Measurements from ENCODE around the gene DNALI1.

DNALI1 gene

DNA sequence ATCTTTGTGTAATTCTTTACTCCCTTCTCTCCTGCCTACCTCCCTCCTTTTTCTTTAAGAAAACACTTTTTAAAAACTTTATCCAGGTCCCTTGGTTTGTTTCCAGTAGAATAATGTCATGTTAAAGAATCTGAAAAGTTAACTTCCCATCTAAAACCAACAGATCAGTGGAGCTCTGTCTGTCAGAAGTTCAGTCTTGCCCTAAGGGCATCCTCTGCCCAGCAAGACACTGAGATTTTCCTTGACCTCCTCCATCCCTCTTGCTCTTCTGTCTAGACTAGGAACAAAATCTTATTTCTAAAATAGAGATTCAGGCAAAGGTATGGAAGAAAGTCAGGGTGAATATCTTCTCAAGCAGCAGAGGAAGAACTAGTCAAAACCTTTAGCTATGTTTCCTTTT, 44.7 kb downstream of the DNALI1 start:
- no peak for DNase-seq (ENCODE audit: low spot score)

DNA sequence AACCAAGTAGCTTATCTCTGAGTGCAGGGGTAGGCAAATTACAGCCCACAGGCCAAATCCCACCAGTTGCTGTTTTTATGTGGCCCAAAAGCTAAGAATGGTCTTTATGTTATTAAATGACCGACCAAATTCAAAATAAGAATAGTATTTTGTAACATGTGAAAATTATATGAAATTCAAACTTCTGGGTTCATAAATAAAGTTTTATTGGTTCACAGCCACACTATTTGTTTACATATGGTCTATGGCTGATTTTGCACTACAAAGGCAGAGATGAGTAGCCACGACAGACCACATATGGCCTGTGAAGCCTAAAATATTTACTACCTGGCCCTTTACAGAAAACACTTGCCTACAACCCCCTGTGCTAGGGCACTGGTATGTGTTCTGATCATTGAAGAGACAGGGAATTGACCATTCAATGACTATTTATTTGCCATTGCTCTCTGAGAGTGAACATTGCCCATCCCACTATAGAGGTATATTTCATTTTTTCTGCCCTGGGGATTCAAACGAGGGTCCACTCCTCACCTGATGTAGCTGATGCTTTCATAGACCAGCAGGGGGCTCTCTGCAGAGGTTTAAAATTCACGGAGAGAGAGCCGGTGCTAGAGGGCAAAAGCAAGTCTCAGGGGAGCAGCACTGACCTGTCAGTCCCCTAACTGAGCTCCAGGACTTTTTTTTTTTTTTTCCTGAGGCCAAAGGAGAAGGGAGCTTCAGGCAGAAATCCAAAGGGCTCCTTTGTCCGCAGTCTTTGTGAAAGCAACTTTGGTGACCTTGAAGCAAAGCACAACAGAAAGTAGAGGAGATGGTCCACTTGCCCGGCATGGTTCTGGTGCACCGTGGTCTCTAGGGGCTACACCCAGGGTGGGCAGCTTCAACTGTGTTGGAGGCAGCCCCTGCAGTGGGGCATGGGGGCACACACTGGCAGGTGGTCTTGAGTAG, 46.3 kb downstream of the DNALI1 start:
- peak; percentile 77 for DNase-seq (ENCODE audit: low spot score)

DNA sequence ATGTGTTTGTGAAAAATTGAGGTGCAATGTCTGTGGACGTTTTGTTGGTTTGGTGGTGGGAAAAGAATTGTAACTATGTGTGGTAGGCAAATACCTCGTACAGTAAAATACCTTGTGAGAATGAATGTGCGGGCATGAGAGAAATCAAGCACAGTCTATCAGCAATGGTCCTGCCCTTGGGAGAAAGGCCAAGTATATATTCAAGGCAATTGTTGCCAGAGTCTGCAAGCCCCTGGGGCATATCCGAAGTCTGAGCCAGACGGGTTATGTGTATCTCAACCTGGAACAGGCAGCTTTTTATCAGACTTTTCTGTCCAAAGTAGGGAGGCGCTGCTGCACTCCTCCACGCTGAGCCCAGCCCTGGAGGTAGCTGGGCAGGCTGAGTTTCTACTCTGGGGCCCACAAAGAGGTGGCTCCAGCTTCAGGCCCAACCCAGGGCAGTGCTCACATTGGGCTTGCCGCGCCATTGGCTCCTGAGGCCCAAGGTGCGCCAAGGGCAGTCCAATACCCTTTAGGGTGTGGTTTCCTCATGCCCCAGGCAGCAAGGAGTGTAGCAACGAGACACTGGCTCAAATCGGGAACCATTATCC, 48.4 kb downstream of the DNALI1 start:
- DNase-seq (ENCODE audit: low spot score) = no peak

DNA sequence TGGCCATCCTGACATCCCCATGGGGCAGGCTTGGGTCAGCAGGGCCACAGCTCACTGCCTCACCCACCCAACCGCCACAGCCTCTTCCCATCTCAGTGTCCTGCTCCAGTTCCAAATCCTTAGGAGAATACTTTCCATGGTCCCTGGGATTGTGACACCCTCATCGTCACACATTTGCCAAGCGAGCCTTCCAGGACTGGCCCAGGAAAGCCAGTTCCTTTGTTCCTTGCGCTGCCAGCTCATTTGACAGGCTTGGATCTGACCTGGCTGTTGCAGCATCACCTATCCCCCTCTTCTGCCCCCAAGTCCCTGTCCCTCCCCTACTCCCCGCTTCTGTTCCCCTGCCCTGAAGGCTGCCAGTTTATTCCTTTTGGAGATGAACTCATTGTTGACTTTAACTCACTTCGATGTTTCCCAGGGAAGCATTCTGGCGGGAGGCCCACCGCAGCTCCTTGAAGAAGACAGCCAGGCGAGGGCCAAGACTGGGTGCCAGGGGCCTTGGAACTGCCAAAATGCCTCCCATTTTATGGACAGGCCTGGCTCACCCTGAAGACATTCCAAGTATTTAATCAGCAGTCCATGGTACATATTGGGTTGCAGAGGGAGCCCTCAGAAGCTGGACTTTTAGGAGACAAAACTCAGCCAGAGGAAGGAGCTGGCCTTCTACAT, 49.2 kb downstream of the DNALI1 start:
- DNase-seq (ENCODE audit: low spot score) = no peak

DNA sequence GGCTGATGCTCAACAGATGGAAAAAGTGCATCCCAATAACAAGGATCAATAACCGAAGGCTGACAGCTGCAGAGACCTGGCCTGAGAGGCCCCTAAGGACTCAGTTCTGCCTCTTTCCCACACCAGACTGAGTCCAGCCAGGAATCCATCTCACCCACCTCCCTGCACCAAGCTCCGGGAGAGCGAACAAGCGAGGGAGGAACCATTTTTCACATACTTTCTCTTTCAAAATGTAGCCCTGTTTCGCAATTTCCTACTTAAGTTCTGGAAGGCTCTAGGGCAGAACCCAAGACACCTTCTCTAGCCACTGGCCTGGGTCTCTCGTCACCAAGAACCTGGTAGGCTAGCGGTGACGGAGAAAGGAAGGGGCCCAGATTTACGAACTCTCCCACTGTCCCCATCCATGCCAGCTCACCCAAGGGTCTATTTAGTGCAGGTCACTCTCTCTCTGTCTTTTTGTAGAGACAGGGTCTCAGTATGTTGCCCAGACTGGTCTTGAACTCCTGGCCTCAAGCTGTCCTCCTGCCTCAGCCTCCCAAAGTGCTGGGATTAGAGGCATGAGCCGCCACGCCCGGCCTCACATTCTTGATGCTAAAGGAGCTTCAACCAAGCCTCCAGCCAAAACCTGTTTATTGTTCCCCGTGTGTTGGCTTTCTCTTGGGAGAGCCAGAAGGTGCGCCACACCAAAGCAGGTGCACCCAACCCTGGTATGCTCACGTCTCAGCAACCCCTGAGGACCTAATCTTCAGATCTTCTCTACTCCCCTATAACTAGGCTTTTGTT, 49.9 kb downstream of the DNALI1 start:
- no peak for DNase-seq (ENCODE audit: low spot score)

DNA sequence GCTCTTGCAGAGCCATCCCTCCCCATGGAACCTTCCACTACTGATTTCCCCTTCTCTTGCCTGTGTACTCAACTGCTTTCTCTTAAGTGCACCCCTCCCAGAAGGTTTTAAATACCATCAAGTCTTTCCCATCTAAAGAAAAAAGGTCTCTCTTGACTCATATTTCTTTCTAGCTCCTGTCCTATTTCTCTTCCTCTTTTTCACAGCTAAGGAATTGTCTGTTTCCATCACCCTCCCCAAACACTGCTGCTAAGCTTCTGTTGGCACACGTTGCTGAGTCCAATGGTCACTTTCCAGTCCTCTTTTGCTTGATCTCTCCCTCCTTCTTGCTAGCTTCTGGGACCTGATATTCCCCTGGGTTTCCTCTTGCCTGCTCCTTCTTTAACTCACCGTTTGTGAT, 52.3 kb downstream of the DNALI1 start:
- no peak for DNase-seq (ENCODE audit: low spot score)

DNA sequence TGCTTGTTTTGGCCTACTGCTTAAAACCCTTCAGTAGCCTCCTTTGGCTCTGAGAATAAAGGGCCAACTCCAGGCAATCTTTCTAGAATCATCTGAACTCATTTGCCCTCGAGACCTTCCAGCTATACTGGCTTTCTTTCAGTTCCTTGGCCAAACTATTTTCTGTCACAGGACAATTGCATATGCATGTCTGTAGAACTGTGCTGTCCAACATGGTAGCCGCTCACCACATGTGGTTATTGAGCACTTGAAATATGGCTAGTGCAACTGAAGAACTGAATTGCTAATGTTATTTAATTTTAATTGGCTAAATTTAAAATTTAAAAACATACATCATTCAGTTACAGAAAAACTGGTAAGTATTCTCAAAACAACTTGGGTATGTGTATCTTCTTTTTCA, 53.3 kb downstream of the DNALI1 start:
- no peak for DNase-seq (ENCODE audit: low spot score)

DNA sequence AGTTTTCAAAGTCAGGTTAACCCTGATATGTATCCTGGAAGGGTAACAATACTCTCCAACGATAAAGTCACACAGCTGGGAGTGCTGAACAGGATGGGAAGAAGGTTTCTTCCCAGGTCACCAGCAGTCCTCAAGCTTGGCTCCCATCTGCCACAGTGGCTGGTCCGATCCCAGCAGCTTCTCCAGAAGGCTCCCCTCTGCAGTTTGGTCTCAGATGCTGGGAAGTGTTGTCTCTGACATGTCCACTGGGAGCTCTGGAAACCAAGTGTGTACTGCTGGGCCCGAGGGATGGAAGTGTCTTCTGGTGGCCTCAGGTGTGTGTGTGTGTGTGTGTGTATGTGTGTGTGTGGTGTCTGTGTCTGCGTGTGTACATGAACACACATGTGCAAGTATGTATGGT, 55.4 kb downstream of the DNALI1 start:
- DNase-seq (ENCODE audit: low spot score) = no peak

DNA sequence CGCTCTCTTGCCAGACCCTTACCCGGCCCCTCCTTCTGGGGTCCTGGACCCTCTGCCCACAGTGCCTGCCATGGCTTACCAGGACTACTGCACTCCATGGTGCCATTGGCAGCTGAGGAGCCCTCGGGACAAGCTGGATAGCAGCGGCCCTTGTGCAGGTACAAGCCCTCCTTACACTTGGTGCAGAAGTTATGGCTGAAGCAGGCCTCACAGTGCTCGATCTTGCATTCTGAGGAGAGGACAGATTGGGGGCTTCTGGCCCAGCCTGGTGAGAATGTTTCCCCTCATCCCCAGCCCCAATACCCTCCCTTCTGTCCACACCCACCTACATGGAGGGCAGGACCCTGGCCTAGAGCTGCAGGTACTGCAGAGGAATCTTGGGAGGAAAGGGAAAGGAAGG, 57.4 kb downstream of the DNALI1 start:
- DNase-seq (ENCODE audit: low spot score) = no peak

DNA sequence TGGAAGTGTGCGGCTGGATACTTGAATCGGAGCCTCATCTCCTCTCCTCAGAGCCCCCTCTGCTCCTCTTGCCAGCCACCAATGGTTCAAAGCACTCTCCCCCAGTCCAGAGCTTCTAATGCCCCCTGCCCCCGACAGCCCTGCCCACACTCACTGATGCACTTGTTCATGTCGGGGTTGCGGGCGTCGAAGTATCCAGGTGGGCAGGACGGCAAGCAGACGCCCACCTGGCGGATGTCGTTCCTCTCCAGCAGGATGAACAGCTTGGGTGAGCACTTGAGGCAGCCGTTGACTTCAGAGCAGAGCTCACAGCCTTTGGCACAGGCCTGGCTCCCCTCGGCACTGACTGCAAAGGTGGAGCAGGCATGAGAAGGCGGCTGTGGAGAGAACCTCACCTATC, 59.6 kb downstream of the DNALI1 start:
- DNase-seq (ENCODE audit: low spot score) = no peak

Data from NAMALWA (cell line).